Liver (tissue), 9 donors: ENCODE measurements around the gene DNHD1. TPM values are rescaled to one million over a fixed set of nuclear protein-coding genes. Genes with fewer than 3 reads are reported as not detected.

Experiments used
- DNase-seq: peaks from one replicate; pipeline ENCODE4 v3.0.0-alpha.2; 2017; ENCODE audit warnings: low spot score
- H3K27ac ChIP-seq, 2 donors: one replicate each; pipeline ENCODE4 v1.7.0; 2013; ENCODE audit warnings: inconsistent platforms in 2 of 2, low read length in 2 of 2, control low read depth in 1 of 2, low read depth in 1 of 2, mild to moderate bottlenecking in 1 of 2
- H3K27me3 ChIP-seq, 4 donors: one replicate each; pipeline versions ENCODE4 v1.6.1 to v1.7.0; 2013; ENCODE audit warnings: low read length in 3 of 4, inconsistent platforms in 1 of 4, mild to moderate bottlenecking in 1 of 4, moderate library complexity in 1 of 4; ENCODE audit not compliant: control insufficient read depth in 4 of 4, insufficient read depth in 4 of 4
- H3K36me3 ChIP-seq, 4 donors: one replicate each; pipeline versions ENCODE4 v1.6.1 to v1.7.0; 2013; ENCODE audit warnings: low read length in 3 of 4, mild to moderate bottlenecking in 3 of 4, low read depth in 1 of 4, moderate library complexity in 1 of 4; ENCODE audit not compliant: control insufficient read depth in 4 of 4, insufficient read depth in 3 of 4
- H3K4me1 ChIP-seq, 4 donors: one replicate each; pipeline versions ENCODE4 v1.6.1 to v1.7.0; 2013; ENCODE audit warnings: low read length in 3 of 4, mild to moderate bottlenecking in 3 of 4, moderate library complexity in 1 of 4; ENCODE audit not compliant: control insufficient read depth in 4 of 4, insufficient read depth in 4 of 4
- H3K4me3 ChIP-seq, 3 donors: one replicate each; pipeline versions ENCODE4 v1.6.1 to v1.7.0; 2013; ENCODE audit warnings: low read length in 3 of 3, control low read depth in 1 of 3, low read depth in 1 of 3, mild to moderate bottlenecking in 1 of 3
- H3K9ac ChIP-seq, 2 donors: one replicate each; pipeline ENCODE4 v1.7.0; 2013; ENCODE audit warnings: low read length in 2 of 2, mild to moderate bottlenecking in 2 of 2, moderate library complexity in 2 of 2, control low read depth in 1 of 2, low read depth in 1 of 2
- H3K9me3 ChIP-seq, 4 donors: one replicate each; pipeline versions ENCODE4 v1.6.1 to v1.7.0; 2013; ENCODE audit warnings: low read length in 3 of 4; ENCODE audit not compliant: control insufficient read depth in 4 of 4
- ATF3 ChIP-seq: IDR thresholded peaks from 2 replicates; pipeline ENCODE4 v1.6.1; 2016; ENCODE audit warnings: antibody characterized with exemption
- EGR1 ChIP-seq, 2 donors: IDR thresholded peaks; 2 replicates each; pipeline ENCODE4 v1.6.1; 2016 to 2018; ENCODE audit warnings: antibody characterized with exemption in 2 of 2, low read depth in 2 of 2
- FOXA1 ChIP-seq: IDR thresholded peaks from 2 replicates; pipeline ENCODE4 v1.6.1; 2016; ENCODE audit warnings: antibody characterized with exemption
- GABPA ChIP-seq, 2 donors: IDR thresholded peaks in 1 of 2; conservative IDR thresholded peaks in 1 of 2; 2 replicates each; pipeline ENCODE4 v1.6.1; 2016; ENCODE audit warnings: antibody characterized with exemption in 2 of 2, mild to moderate bottlenecking in 1 of 2, moderate library complexity in 1 of 2
- HNF4A ChIP-seq, 2 donors: conservative IDR thresholded peaks; 2 replicates each; pipeline ENCODE4 v1.6.1; 2016; ENCODE audit warnings: antibody characterized with exemption in 2 of 2, mild to moderate bottlenecking in 2 of 2
- HNF4G ChIP-seq: IDR thresholded peaks from 2 replicates; pipeline ENCODE4 v1.6.1; 2016; ENCODE audit warnings: antibody characterized with exemption
- JUND ChIP-seq, 2 donors: IDR thresholded peaks; 2 replicates each; pipeline ENCODE4 v1.6.1; 2016; ENCODE audit warnings: antibody characterized with exemption in 2 of 2
- NR2F2 ChIP-seq: IDR thresholded peaks from 2 replicates; pipeline ENCODE4 v1.6.1; 2016; ENCODE audit warnings: antibody characterized with exemption
- RAD21 ChIP-seq, 2 donors: IDR thresholded peaks; 2 replicates each; pipeline ENCODE4 v1.6.1; 2016; ENCODE audit warnings: antibody characterized with exemption in 2 of 2, mild to moderate bottlenecking in 2 of 2
- RXRA ChIP-seq, 2 donors: IDR thresholded peaks; 2 replicates each; pipeline ENCODE4 v1.6.1; 2017 to 2018; ENCODE audit warnings: antibody characterized with exemption in 2 of 2, mild to moderate bottlenecking in 1 of 2
- SP1 ChIP-seq: IDR thresholded peaks from 2 replicates; pipeline ENCODE4 v1.6.1; 2018; ENCODE audit warnings: antibody characterized with exemption, mild to moderate bottlenecking
- TAF1 ChIP-seq: conservative IDR thresholded peaks from 2 replicates; pipeline ENCODE4 v1.6.1; 2016; ENCODE audit warnings: antibody characterized with exemption, mild to moderate bottlenecking
- YY1 ChIP-seq: IDR thresholded peaks from 2 replicates; pipeline ENCODE4 v1.6.1; 2016; ENCODE audit warnings: antibody characterized with exemption, mild to moderate bottlenecking
- WGBS: extraction: QIAGEN DNeasy Blood & Tissue Kit; methylation state at CpG from one replicate; pipeline ENCODE4 v1.1.7; 2013; 5-methylcytosine and 5-hydroxymethylcytosine counted together
- polyA plus RNA-seq, 2 donors: library from polyadenylated mRNA; stranded (reverse) in 1 of 2; unstranded in 1 of 2; fragments of 200-250 nt in 1 of 2; fragments of >200 nt in 1 of 2; fragmentation: Nextera tagmentation in 1 of 2; extraction: Ambion mirVana in 1 of 2; gene quantifications; one replicate each; pipeline versions ENCODE4 v1.2.1 to v1.2.3, GENCODE V29; 2013 to 2015
- total RNA-seq, 2 donors: library from RNA; depleted of rRNA; stranded (reverse); fragments of >200 nt; gene quantifications; one replicate each; pipeline ENCODE4 v1.2.3, GENCODE V29; 2014
- TF ChIP-seq, protein P1 (sequence below): fragments of 150-350 bp; IDR thresholded peaks from 2 replicates; pipeline ENCODE4 v1.5.1; 2017; ENCODE audit warnings: improper control_type of control experiment, low read depth, low read length; ENCODE audit not compliant: missing input control
- TF ChIP-seq, protein P2 (sequence below): IDR thresholded peaks from 2 replicates; pipeline ENCODE4 v1.6.1; 2016; ENCODE audit warnings: antibody characterized with exemption
- TF ChIP-seq, protein P3 (sequence below): IDR thresholded peaks from 2 replicates; pipeline ENCODE4 v1.6.1; 2016; ENCODE audit warnings: antibody characterized with exemption, mild to moderate bottlenecking
- TF ChIP-seq, protein P4 (sequence below): IDR thresholded peaks from 2 replicates; pipeline ENCODE4 v1.6.1; 2016; ENCODE audit warnings: antibody characterized with exemption
- donor health status: healthy.
- donor health status: healthy.
- donor health status: healthy.
- donor health status: healthy.
- donor health status: healthy.

The DNHD1 gene
- total and polyA plus RNA-seq, 4 donors: 2.1 to 23.6 (median 5.0) TPM

DNA sequence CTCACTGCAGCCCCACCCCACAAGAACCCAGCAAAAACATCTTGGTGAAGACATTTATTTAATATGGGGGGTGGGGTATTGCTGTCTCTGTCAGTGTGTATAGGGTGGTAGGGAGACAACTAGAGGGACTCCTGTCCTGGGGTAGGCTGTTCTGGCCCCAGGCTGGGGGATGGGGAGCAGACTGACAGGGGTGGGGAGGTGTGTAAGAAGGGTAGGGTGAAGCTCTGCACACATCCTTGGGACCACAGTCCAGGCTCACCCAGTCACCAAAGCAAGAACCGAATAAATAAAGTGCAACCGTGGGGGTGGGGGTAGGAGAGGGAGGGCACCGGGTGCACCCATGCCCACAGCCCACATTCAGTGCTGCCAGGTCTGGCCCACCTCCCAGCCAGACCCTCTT is 48.5 kb upstream of the DNHD1 start:
- Histone ChIP-seq H3K4me1 (peaks cover 0 to 5% (median 4%) of the 10 kb centered on the region in 4 donors), H3K4me3 (no peak overlapping the region), H3K27me3 (no peaks in the 10 kb centered on the region), H3K36me3 (peaks cover 0 to 22% (median 8%) of the 10 kb centered on the region in 4 donors), H3K27ac (no peak overlapping the region), H3K9me3 (no peaks in the 10 kb centered on the region), H3K9ac (no peak overlapping the region)
- no peak for DNase-seq
- TF ChIP-seq JUND (IDR thresholded peaks at IDR 0.05): no peak
- TF ChIP-seq FOXA1: no peak
- no peak for TF ChIP-seq NR2F2
- TF ChIP-seq, protein P1, sequence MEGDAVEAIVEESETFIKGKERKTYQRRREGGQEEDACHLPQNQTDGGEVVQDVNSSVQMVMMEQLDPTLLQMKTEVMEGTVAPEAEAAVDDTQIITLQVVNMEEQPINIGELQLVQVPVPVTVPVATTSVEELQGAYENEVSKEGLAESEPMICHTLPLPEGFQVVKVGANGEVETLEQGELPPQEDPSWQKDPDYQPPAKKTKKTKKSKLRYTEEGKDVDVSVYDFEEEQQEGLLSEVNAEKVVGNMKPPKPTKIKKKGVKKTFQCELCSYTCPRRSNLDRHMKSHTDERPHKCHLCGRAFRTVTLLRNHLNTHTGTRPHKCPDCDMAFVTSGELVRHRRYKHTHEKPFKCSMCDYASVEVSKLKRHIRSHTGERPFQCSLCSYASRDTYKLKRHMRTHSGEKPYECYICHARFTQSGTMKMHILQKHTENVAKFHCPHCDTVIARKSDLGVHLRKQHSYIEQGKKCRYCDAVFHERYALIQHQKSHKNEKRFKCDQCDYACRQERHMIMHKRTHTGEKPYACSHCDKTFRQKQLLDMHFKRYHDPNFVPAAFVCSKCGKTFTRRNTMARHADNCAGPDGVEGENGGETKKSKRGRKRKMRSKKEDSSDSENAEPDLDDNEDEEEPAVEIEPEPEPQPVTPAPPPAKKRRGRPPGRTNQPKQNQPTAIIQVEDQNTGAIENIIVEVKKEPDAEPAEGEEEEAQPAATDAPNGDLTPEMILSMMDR: no peak
- no peak for TF ChIP-seq TAF1
- no peak for TF ChIP-seq RAD21 (IDR thresholded peaks at IDR 0.05)
- no peak for TF ChIP-seq HNF4G
- TF ChIP-seq SP1: no peak
- no peak for TF ChIP-seq GABPA (IDR thresholded peaks at IDR 0.05 in 1 of 2, conservative IDR thresholded peaks at IDR 0.05 in 1 of 2)
- no peak for TF ChIP-seq YY1
- TF ChIP-seq, protein P2, sequence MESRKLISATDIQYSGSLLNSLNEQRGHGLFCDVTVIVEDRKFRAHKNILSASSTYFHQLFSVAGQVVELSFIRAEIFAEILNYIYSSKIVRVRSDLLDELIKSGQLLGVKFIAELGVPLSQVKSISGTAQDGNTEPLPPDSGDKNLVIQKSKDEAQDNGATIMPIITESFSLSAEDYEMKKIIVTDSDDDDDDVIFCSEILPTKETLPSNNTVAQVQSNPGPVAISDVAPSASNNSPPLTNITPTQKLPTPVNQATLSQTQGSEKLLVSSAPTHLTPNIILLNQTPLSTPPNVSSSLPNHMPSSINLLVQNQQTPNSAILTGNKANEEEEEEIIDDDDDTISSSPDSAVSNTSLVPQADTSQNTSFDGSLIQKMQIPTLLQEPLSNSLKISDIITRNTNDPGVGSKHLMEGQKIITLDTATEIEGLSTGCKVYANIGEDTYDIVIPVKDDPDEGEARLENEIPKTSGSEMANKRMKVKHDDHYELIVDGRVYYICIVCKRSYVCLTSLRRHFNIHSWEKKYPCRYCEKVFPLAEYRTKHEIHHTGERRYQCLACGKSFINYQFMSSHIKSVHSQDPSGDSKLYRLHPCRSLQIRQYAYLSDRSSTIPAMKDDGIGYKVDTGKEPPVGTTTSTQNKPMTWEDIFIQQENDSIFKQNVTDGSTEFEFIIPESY: no peak
- no peak for TF ChIP-seq ATF3
- no peak for TF ChIP-seq RXRA (IDR thresholded peaks at IDR 0.05)
- TF ChIP-seq, protein P3, sequence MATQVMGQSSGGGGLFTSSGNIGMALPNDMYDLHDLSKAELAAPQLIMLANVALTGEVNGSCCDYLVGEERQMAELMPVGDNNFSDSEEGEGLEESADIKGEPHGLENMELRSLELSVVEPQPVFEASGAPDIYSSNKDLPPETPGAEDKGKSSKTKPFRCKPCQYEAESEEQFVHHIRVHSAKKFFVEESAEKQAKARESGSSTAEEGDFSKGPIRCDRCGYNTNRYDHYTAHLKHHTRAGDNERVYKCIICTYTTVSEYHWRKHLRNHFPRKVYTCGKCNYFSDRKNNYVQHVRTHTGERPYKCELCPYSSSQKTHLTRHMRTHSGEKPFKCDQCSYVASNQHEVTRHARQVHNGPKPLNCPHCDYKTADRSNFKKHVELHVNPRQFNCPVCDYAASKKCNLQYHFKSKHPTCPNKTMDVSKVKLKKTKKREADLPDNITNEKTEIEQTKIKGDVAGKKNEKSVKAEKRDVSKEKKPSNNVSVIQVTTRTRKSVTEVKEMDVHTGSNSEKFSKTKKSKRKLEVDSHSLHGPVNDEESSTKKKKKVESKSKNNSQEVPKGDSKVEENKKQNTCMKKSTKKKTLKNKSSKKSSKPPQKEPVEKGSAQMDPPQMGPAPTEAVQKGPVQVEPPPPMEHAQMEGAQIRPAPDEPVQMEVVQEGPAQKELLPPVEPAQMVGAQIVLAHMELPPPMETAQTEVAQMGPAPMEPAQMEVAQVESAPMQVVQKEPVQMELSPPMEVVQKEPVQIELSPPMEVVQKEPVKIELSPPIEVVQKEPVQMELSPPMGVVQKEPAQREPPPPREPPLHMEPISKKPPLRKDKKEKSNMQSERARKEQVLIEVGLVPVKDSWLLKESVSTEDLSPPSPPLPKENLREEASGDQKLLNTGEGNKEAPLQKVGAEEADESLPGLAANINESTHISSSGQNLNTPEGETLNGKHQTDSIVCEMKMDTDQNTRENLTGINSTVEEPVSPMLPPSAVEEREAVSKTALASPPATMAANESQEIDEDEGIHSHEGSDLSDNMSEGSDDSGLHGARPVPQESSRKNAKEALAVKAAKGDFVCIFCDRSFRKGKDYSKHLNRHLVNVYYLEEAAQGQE: no peak
- no peak for TF ChIP-seq EGR1 (IDR thresholded peaks at IDR 0.05; ENCODE audit: low read depth in 2 of 2)
- TF ChIP-seq, protein P4, sequence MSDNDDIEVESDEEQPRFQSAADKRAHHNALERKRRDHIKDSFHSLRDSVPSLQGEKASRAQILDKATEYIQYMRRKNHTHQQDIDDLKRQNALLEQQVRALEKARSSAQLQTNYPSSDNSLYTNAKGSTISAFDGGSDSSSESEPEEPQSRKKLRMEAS: no peak
- TF ChIP-seq HNF4A (conservative IDR thresholded peaks at IDR 0.05): no peak
- 98% methylated on average over 3 of the region's 3 CpGs for WGBS
